T-helper 1 cell (primary cell): ENCODE data around the gene PGM1.

Experiments
- DNase-seq, 5 donors: peaks; one replicate each; pipeline ENCODE4 v3.0.0-alpha.2; 2012 to 2020

PGM1 gene

DNA sequence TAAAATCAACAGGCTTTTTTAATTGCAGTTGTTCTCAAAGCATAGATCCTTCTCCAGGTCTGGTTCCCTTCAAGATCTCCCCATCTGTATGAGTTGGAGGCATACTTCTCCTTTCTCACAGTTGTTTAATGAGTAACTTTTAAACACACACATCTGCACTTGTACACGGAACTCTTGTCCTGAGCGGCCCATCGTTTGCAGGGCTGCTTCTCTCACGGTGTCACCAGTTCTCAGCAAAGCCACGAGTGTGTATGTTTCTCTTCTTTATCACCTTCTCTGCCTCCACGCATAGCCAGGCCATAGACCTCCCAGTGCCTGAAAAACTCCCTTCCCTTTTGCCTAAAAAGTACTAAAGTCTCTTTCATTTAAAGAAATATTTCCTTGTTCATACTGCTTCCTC, 111.9 kb downstream of the PGM1 start:
- DNase-seq = no peak

DNA sequence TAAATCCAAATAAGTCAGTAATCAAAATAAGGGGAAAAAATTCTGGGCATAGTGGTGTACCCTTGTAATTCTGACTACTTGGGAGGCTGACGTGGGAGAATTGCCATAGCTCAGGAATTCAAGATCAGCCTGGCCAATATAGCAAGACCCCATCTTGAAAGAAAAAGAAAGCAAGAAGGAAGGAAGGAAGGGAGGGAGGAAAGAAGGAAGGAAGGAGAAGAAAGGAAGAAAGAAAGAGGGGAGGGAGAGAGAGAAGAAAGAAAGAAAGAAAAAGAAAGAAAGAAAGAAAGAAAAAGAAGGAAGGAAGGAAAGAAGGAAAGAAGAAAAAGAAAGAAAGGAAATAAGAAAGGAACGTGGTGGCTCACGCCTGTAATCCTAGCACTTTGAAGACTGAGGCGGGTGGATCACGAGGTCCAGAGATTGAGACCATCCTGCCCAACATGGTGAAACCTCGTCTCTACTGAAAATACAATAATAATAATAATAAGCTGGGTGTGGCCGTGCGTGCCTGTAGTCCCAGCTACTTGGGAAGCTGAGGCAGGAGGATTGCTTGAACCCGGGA, 116.1 kb downstream of the PGM1 start:
- DNase-seq = no peak
